H9 (cell line): Measurements from ENCODE around the gene VRK1. TPM values are rescaled to one million over a fixed set of nuclear protein-coding genes. Genes with fewer than 3 reads are reported as not detected.

Source experiments
- DNase-seq: peaks from one replicate; pipeline ENCODE4 v3.0.0-alpha.2; 2017
- H2AFZ ChIP-seq: one replicate; pipeline ENCODE4 v1.6.1; 2013; ENCODE audit warnings: mild to moderate bottlenecking, low read length, control low read depth, moderate library complexity
- H2AK5ac ChIP-seq: 2 replicates; pipeline ENCODE4 v1.6.1; 2013; ENCODE audit warnings: low read length, control low read depth, mixed read lengths; ENCODE audit not compliant: insufficient read length
- H2BK120ac ChIP-seq: one replicate; pipeline ENCODE4 v1.6.1; 2013; ENCODE audit warnings: low read depth, mild to moderate bottlenecking, low read length, control low read depth, inconsistent platforms; ENCODE audit not compliant: poor library complexity, severe bottlenecking
- H2BK12ac ChIP-seq: 2 replicates; pipeline ENCODE4 v1.6.1; 2013; ENCODE audit warnings: low read length, control low read depth, mixed read lengths, low read depth; ENCODE audit not compliant: insufficient read length
- H2BK15ac ChIP-seq: 2 replicates; pipeline ENCODE4 v1.6.1; 2013; ENCODE audit warnings: low read depth, low read length, control low read depth
- H2BK20ac ChIP-seq: one replicate; pipeline ENCODE4 v1.6.1; 2013; ENCODE audit warnings: low read depth, mild to moderate bottlenecking, low read length, control low read depth, inconsistent platforms; ENCODE audit not compliant: poor library complexity, severe bottlenecking
- H2BK5ac ChIP-seq: 2 replicates; pipeline ENCODE4 v1.6.1; 2013; ENCODE audit warnings: low read length, control low read depth, mixed read lengths; ENCODE audit not compliant: insufficient read length
- H3K14ac ChIP-seq: 2 replicates; pipeline ENCODE4 v1.6.1; 2013; ENCODE audit warnings: low read length, control low read depth; ENCODE audit not compliant: insufficient read depth
- H3K18ac ChIP-seq: 2 replicates; pipeline ENCODE4 v1.6.1; 2013; ENCODE audit warnings: low read depth, mild to moderate bottlenecking, mixed read lengths, low read length, control low read depth; ENCODE audit not compliant: insufficient read length
- H3K23ac ChIP-seq: 2 replicates; pipeline ENCODE4 v1.6.1; 2013; ENCODE audit warnings: low read length, control low read depth, mixed read lengths, low read depth; ENCODE audit not compliant: insufficient read length
- H3K23me2 ChIP-seq: 2 replicates; pipeline ENCODE4 v1.6.1; 2013; ENCODE audit warnings: low read depth, mild to moderate bottlenecking, mixed read lengths, low read length, control low read depth; ENCODE audit not compliant: insufficient read length, poor library complexity, severe bottlenecking
- H3K27ac ChIP-seq: 2 replicates; pipeline ENCODE4 v1.5.1; 2013; ENCODE audit warnings: low read length, control low read depth, mixed read lengths, low read depth; ENCODE audit not compliant: insufficient read length
- H3K27me3 ChIP-seq: 2 replicates; pipeline ENCODE4 v1.6.1; 2013; ENCODE audit warnings: low read length, control low read depth, inconsistent platforms; ENCODE audit not compliant: insufficient read depth
- H3K4ac ChIP-seq: 2 replicates; pipeline ENCODE4 v1.6.1; 2013; ENCODE audit warnings: low read depth, mild to moderate bottlenecking, control low read depth, inconsistent platforms, low read length, moderate library complexity
- H3K4me1 ChIP-seq: 2 replicates; pipeline ENCODE4 v1.6.1; 2013; ENCODE audit warnings: low read length, control low read depth, inconsistent platforms; ENCODE audit not compliant: insufficient read depth
- H3K4me2 ChIP-seq: 2 replicates; pipeline ENCODE4 v1.6.1; 2013; ENCODE audit warnings: low read length, control low read depth, mixed read lengths; ENCODE audit not compliant: insufficient read length, insufficient read depth
- H3K56ac ChIP-seq: 2 replicates; pipeline ENCODE4 v1.6.1; 2013; ENCODE audit warnings: low read depth, mild to moderate bottlenecking, mixed read lengths, low read length, control low read depth; ENCODE audit not compliant: insufficient read length
- H3K79me1 ChIP-seq: 2 replicates; pipeline ENCODE4 v1.6.1; 2013; ENCODE audit warnings: low read depth, mild to moderate bottlenecking, moderate library complexity, low read length, control low read depth, inconsistent platforms; ENCODE audit not compliant: insufficient read depth, poor library complexity, severe bottlenecking
- H3K79me2 ChIP-seq: 2 replicates; pipeline ENCODE4 v1.6.1; 2013; ENCODE audit warnings: low read length, control low read depth, inconsistent platforms; ENCODE audit not compliant: insufficient read depth
- H3K9ac ChIP-seq: 2 replicates; pipeline ENCODE4 v1.6.1; 2013; ENCODE audit warnings: low read length, control low read depth, mixed read lengths; ENCODE audit not compliant: insufficient read length; ENCODE audit errors: extremely low read depth
- H3K9me3 ChIP-seq: one replicate; pipeline ENCODE4 v1.6.1; 2013; ENCODE audit warnings: low read depth, low read length, inconsistent platforms; ENCODE audit not compliant: control insufficient read depth
- H3T11ph ChIP-seq: one replicate; pipeline ENCODE4 v1.6.1; 2013; ENCODE audit warnings: mild to moderate bottlenecking, low read length, control low read depth, inconsistent platforms
- H4K20me1 ChIP-seq: one replicate; pipeline ENCODE4 v1.6.1; 2013; ENCODE audit not compliant: control insufficient read depth, insufficient read length, insufficient read depth
- H4K5ac ChIP-seq: 2 replicates; pipeline ENCODE4 v1.6.1; 2013; ENCODE audit warnings: low read depth, mild to moderate bottlenecking, mixed read lengths, low read length, control low read depth; ENCODE audit not compliant: insufficient read length
- H4K8ac ChIP-seq: replicated peaks from 2 replicates; pipeline ENCODE4 v1.6.1; 2013; ENCODE audit warnings: low read length, control low read depth, mixed read lengths, low read depth; ENCODE audit not compliant: insufficient read length
- H4K91ac ChIP-seq: 2 replicates; pipeline ENCODE4 v1.6.1; 2013; ENCODE audit warnings: low read depth, mild to moderate bottlenecking, moderate library complexity, mixed read lengths, low read length, control low read depth; ENCODE audit not compliant: insufficient read length
- H3K27ac Mint-ChIP-seq, 3 experiments: 2 replicates in 2 of 3; 3 replicates in 1 of 3; pipeline ENCODE4 v1.8.0; 2020 to 2021; ENCODE audit warnings: mixed read lengths in 3 of 3, mild to moderate bottlenecking in 1 of 3, moderate library complexity in 1 of 3
- H3K27me3 Mint-ChIP-seq: 2 replicates; pipeline ENCODE4 v1.8.0; 2021; ENCODE audit warnings: low read depth, mild to moderate bottlenecking, moderate library complexity, mixed read lengths
- H3K36me3 Mint-ChIP-seq, 3 experiments: 2 replicates in 2 of 3; 3 replicates in 1 of 3; pipeline ENCODE4 v1.8.0; 2020 to 2021; ENCODE audit warnings: low read depth in 3 of 3, mixed read lengths in 3 of 3; ENCODE audit not compliant: insufficient read depth in 1 of 3
- H3K4me1 Mint-ChIP-seq, 2 experiments: 2 replicates each; pipeline ENCODE4 v1.8.0; 2020; ENCODE audit warnings: mixed read lengths in 2 of 2
- H3K4me3 Mint-ChIP-seq, 2 experiments: 2 replicates in 1 of 2; 3 replicates in 1 of 2; pipeline ENCODE4 v1.8.0; 2020 to 2021; ENCODE audit warnings: mild to moderate bottlenecking in 2 of 2, mixed read lengths in 2 of 2, moderate library complexity in 1 of 2
- H3K9me3 Mint-ChIP-seq, 2 experiments: 2 replicates in 1 of 2; 3 replicates in 1 of 2; pipeline ENCODE4 v1.8.0; 2020; ENCODE audit warnings: mild to moderate bottlenecking in 2 of 2, mixed read lengths in 2 of 2, moderate library complexity in 1 of 2
- CTCF ChIP-seq: fragments of 200-600 bp; sonication (generic); conservative IDR thresholded peaks from 3 replicates; pipeline ENCODE4 v1.8.0; 2021; ENCODE audit warnings: antibody characterized with exemption, mild to moderate bottlenecking
- WGBS: extraction: QIAGEN DNeasy Blood & Tissue Kit; methylation state at CpG from one replicate; pipeline ENCODE4 v1.1.7; 2013; ENCODE audit warnings: missing lambda C conversion rate, low lambda C conversion rate, mixed read lengths; ENCODE audit not compliant: insufficient read length; ENCODE audit errors: extremely low coverage; 5-methylcytosine and 5-hydroxymethylcytosine counted together
- total RNA-seq: library from RNA; stranded (reverse); gene quantifications from 2 replicates; pipeline ENCODE4 v1.2.1, GENCODE V29; 2021

The VRK1 gene
- total RNA-seq, 1 experiment from 2014 or later = 55.7 TPM

DNA sequence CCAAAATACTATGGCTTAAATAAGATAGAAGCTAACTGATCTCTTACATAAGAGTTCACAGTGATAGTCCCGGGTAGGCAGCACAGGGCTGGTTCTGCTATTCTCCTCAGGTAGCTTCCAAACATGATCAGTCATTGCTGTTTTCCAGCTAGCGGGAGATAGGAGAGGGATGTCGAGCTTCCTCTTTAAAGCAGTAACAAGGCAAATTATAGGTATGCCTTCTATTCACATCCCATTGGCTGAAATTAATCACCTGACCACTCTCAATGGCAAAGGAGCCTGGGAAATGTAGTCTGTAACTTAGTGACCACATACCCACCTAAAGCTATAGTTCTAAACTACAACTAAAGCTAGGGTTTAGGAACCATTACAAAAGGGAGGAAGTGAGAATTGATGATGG lies 34.5 kb upstream of the VRK1 start:
- Histone ChIP-seq H2BK15ac (no peak overlapping the region), H2BK20ac (no peak overlapping the region), H3K4me1 (no peaks in the 10 kb centered on the region), H3K4me2 (peak overlapping the region; percentile 73), H2AFZ (peak overlapping the region; percentile 100), H3K14ac (no peak overlapping the region), H2AK5ac (no peak overlapping the region), H4K8ac (no peak overlapping the region), H2BK5ac (no peak overlapping the region), H2BK12ac (no peak overlapping the region), H4K5ac (no peak overlapping the region), H3K4ac (no peak overlapping the region), H3K79me1 (no peaks in the 10 kb centered on the region), H3K27me3 (no peaks in the 10 kb centered on the region), H3K27ac (no peak overlapping the region), H3K9ac (no peak overlapping the region), H3K56ac (no peak overlapping the region), H3K9me3 (no peaks in the 10 kb centered on the region), H3K23ac (no peak overlapping the region), H3K79me2 (no peaks in the 10 kb centered on the region), H4K91ac (no peak overlapping the region), H3T11ph (no peak overlapping the region), H2BK120ac (no peak overlapping the region), H3K23me2 (no peaks in the 10 kb centered on the region), H4K20me1 (no peaks in the 10 kb centered on the region), H3K18ac (no peak overlapping the region)
- DNase-seq = peak; percentile 57
- no CpG with 5 or more reads among the region's 3 CpGs for WGBS
- no peak for TF ChIP-seq CTCF
- peaks cover 0 to 4% of the 10 kb centered on the region in 2 experiments; a peak in 2 of 4 replicates for H3K4me1 Mint-ChIP-seq
- no peak overlapping the region for H3K27ac Mint-ChIP-seq
- H3K36me3 Mint-ChIP-seq = no peaks in the 10 kb centered on the region
- H3K27me3 Mint-ChIP-seq = peaks cover 16% of the 10 kb centered on the region
- peak overlapping the region; percentile 62 to 74 for H3K4me3 Mint-ChIP-seq
- H3K9me3 Mint-ChIP-seq = no peaks in the 10 kb centered on the region; a peak in 1 of 5 replicates
